NCI-H226 (cell line): Measurements from ENCODE around the gene VDR.

Source experiments
- DNase-seq: peaks from one replicate; pipeline ENCODE4 v3.0.0-alpha.2; 2015

The VDR gene

GRCh38 chr12:47927346-47927745, 22.6 kb upstream of the VDR start:
- no peak for DNase-seq

- no peak for DNase-seq
Observed at GRCh38 chr12:47921907-47922306, 17.1 kb upstream of the VDR start.

- DNase-seq, result no peak
Observed at GRCh38 chr12:47920913-47921312, 16.1 kb upstream of the VDR start.

GRCh38 chr12:47913081-47913480, 8.3 kb upstream of the VDR start:
- no peak for DNase-seq

- no peak for DNase-seq
Observed at GRCh38 chr12:47912556-47912955, 7.8 kb upstream of the VDR start.

GRCh38 chr12:47910981-47911380, 6.2 kb upstream of the VDR start:
- DNase-seq, result no peak

GRCh38 chr12:47910486-47910885, 5.7 kb upstream of the VDR start:
- peak; percentile 34 for DNase-seq

- DNase-seq, result no peak
Observed at GRCh38 chr12:47909839-47910465, 5.2 kb upstream of the VDR start.

GRCh38 chr12:47908738-47909137, 3.9 kb upstream of the VDR start:
- DNase-seq, result no peak

- no peak for DNase-seq
Observed at GRCh38 chr12:47907851-47908454, 3.2 kb upstream of the VDR start.

GRCh38 chr12:47903927-47904712, 674 bp downstream of the VDR start:
- peak; percentile 90 for DNase-seq

- DNase-seq, result peak; percentile 39
Observed at GRCh38 chr12:47903151-47903611, 1.6 kb downstream of the VDR start.

- DNase-seq, result no peak
Observed at GRCh38 chr12:47902131-47902639, 2.6 kb downstream of the VDR start.

GRCh38 chr12:47901718-47902093, 3.1 kb downstream of the VDR start:
- no peak for DNase-seq

- no peak for DNase-seq
Observed at GRCh38 chr12:47901063-47901717, 3.6 kb downstream of the VDR start.

- DNase-seq, result no peak
Observed at GRCh38 chr12:47900131-47901062, 4.4 kb downstream of the VDR start.

- DNase-seq, result no peak
Observed at GRCh38 chr12:47899466-47899865, 5.3 kb downstream of the VDR start.

GRCh38 chr12:47896633-47897032, 8.2 kb downstream of the VDR start:
- DNase-seq, result peak; percentile 96

GRCh38 chr12:47896022-47896421, 8.8 kb downstream of the VDR start:
- DNase-seq, result no peak

- DNase-seq, result no peak
Observed at GRCh38 chr12:47894652-47895051, 10.1 kb downstream of the VDR start.

- no peak for DNase-seq
Observed at GRCh38 chr12:47894068-47894467, 10.7 kb downstream of the VDR start.

- no peak for DNase-seq
Observed at GRCh38 chr12:47892819-47893218, 12.0 kb downstream of the VDR start.
